Skeletal muscle tissue (tissue), 4 donors: Measurements from ENCODE around the gene DISP3. TPM values are rescaled to one million over a fixed set of nuclear protein-coding genes. Genes with fewer than 3 reads are reported as not detected.

ENCODE experiments used
- H3K27ac ChIP-seq: one replicate; pipeline ENCODE4 v1.7.0; 2013; ENCODE audit warnings: mild to moderate bottlenecking, low read depth, low read length, inconsistent platforms
- H3K27me3 ChIP-seq, 3 donors: one replicate each; pipeline ENCODE4 v1.7.0; 2013; ENCODE audit warnings: low read length in 3 of 3; ENCODE audit not compliant: control insufficient read depth in 3 of 3, insufficient read depth in 3 of 3
- H3K36me3 ChIP-seq, 3 donors: one replicate each; pipeline ENCODE4 v1.7.0; 2013; ENCODE audit warnings: low read length in 3 of 3; ENCODE audit not compliant: control insufficient read depth in 3 of 3, insufficient read depth in 3 of 3
- H3K4me1 ChIP-seq, 3 donors: one replicate each; pipeline ENCODE4 v1.7.0; 2013; ENCODE audit warnings: low read length in 3 of 3, mild to moderate bottlenecking in 3 of 3; ENCODE audit not compliant: control insufficient read depth in 3 of 3, insufficient read depth in 3 of 3
- H3K4me3 ChIP-seq, 3 donors: one replicate each; pipeline ENCODE4 v1.7.0; 2013; ENCODE audit warnings: low read length in 3 of 3
- H3K9ac ChIP-seq, 3 donors: one replicate each; pipeline ENCODE4 v1.7.0; 2013; ENCODE audit warnings: low read length in 3 of 3, mild to moderate bottlenecking in 3 of 3, moderate library complexity in 2 of 3, low read depth in 1 of 3
- H3K9me3 ChIP-seq, 3 donors: one replicate each; pipeline ENCODE4 v1.7.0; 2013; ENCODE audit warnings: low read length in 3 of 3; ENCODE audit not compliant: control insufficient read depth in 3 of 3
- total RNA-seq: library from RNA; depleted of rRNA; stranded (reverse); fragments of >200 nt; gene quantifications from one replicate; pipeline ENCODE4 v1.2.3, GENCODE V29; 2014
- donor health status: Osteomylitis.

Gene DISP3
- total RNA-seq, 1 donor from 2014 or later, result not detected

DNA sequence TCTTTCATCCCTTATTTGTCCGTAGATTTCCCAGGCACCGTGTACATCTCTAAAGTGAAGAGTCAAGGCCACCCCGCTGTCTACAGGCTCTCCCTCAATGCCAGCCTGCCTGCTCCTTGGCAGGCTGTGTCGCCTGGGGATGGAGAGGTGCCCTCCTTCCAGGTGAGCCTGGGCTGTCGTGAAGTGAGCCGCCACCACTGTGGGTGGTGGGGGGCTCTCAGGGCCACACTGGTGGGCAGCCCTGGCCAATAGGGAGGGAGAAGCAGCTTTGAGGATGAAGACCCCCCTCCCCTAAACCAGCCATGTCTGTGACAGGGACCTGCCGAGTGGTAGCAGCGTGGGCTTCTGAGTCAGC, 46.2 kb downstream of the DISP3 start:
- Histone ChIP-seq H3K9me3 (no peaks in the 10 kb centered on the region), H3K27ac (no peak overlapping the region), H3K9ac (no peak overlapping the region), H3K36me3 (no peaks in the 10 kb centered on the region), H3K4me1 (no peaks in the 10 kb centered on the region), H3K4me3 (no peak overlapping the region), H3K27me3 (peaks cover 0 to 4% (median 0%) of the 10 kb centered on the region in 3 donors)

DNA sequence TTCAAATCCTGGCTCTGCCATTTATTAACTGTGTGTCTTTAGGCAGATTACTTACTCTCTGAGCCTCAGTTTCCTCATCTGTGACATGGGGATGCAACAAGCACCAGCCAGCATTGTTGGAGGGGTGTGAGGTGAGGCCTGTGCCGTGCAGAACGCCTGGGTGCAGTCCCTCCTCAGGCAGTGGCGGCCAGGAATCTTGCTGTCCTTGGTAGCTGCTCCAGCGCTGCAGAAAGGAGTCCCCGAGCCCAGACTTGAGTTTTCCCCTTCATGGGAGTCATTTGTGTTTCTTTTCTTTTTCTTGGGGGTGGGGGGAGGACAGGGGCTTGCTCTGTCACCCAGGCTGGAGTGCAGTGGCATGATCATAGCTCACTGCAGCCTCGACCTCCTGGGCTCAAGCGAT, 46.6 kb downstream of the DISP3 start:
- no peak overlapping the region for H3K9ac ChIP-seq
- peaks cover 0 to 5% (median 3%) of the 10 kb centered on the region in 3 donors for H3K27me3 ChIP-seq
- no peaks in the 10 kb centered on the region for H3K36me3 ChIP-seq
- H3K27ac ChIP-seq, result no peak overlapping the region
- no peaks in the 10 kb centered on the region for H3K9me3 ChIP-seq
- H3K4me1 ChIP-seq, result no peaks in the 10 kb centered on the region
- no peak overlapping the region for H3K4me3 ChIP-seq

DNA sequence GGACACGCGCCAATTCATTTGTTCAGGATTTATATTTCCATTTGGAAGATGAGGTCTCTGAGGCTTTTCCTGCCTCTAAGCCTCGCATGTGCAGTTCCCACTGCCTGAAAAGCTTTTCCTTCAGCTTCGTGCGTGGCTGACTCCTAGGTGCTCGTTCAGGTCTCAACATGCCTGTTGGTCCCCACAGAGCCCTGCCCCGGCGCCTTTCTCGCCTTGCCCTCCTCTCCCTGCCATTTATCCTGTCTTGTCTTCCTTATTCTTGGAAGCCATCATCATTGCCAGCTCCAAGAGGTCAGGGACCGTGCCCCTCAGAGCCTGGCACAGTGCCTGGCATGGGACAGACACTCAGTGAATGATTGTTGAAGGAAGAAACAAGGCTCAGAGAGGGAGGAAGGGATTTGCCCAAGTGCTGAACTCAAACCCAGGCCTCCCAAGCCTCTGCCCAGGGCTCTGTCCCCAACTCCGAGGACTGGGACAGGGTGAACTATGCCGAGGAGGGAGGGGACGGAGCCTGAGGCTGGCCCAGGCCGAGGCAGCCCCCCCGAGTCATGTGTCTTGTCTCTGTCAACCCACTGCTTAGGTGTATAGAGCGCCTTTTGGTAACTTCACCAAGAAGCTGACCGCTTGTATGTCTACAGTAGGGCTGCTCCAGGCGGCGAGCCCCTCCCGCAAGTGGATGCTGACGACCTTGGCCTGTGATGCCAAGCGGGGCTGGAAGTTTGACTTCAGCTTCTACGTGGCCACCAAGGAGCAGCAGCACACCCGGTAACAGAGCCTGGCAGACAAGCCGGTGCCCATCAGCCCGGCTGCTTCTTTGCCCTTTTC, 47.3 kb downstream of the DISP3 start:
- no peaks in the 10 kb centered on the region for H3K9me3 ChIP-seq
- H3K9ac ChIP-seq, result no peak overlapping the region
- H3K4me1 ChIP-seq, result no peaks in the 10 kb centered on the region
- H3K4me3 ChIP-seq, result no peak overlapping the region
- no peak overlapping the region for H3K27ac ChIP-seq
- peaks cover 0 to 11% (median 9%) of the 10 kb centered on the region in 3 donors for H3K27me3 ChIP-seq
- no peaks in the 10 kb centered on the region for H3K36me3 ChIP-seq

DNA sequence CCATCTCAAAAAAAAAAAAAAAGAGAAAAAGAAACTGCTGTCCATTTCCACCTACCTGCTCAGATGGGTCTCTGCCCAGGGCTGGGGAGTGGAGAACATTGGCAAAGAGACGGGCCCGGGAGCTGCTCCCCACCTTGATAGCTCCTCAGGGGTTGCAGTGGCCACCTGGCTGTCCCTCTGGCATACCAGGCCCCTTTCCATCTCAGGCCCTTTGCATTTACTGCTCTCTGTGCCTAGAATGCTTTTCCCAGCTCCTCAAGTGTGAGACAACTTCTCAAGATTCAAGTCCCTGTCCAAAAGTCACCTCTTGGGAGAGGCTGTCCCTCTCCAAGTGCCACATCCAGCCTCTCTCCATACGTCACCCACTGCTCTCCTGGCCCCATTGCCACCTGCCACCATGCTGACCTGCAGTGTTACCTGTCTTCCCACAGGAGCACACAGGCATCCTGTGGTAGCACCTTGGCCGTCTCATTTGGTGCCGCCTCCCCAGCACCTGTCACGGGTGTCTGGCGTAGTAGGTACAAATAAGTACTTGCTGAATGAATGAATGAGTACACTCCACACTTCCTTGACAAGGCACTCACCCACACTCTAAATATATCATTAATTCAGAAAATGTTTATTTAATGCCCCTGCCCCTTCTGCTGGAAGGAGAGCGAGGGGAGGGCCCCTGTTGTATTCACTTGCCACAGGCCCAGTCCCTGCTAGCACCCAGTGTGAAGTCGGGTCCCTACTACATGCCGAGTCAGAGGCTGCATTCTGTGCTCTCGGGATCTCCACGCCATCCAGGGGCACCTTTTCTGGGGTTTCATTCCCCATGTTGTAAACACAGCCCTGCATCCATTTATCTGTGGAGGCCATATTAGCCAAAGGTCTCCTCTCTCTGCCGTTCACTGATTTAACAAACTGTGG, 48.8 kb downstream of the DISP3 start:
- Histone ChIP-seq H3K27me3 (peaks cover 2 to 16% (median 14%) of the 10 kb centered on the region in 3 donors), H3K9ac (no peak overlapping the region), H3K4me3 (no peak overlapping the region)

DNA sequence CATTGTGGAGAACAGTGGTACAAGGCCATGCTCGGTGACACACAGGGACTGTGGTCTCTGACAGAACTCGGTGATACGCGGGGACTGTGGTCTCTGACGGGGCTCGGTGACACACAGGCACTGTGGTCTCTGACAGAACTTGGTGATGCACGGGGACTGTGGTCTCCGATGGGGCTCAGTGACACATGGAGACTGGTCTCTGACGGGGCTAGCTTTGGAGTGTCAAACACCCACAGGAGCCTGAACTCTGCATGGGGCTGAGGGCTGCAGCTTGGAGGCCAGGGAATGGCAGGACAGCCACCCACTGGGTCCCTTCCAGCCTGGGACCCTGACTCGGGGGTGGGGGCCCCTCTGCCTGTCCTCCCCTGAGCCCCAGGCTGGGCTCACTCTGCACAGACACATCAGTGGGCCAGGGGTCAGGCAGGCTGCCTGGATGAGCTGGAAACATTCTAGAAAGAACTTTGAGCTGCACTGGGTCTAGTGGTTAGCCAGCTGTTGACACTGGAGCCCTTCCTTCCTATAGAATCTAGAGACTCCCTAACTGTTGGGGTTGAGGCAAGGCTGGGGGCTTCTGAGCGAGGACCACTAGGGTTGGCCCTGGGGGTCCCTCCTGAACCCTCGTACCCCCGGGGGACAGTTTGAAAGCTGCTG, 49.8 kb downstream of the DISP3 start:
- H3K36me3 ChIP-seq, result no peaks in the 10 kb centered on the region
- H3K27ac ChIP-seq, result no peak overlapping the region
- H3K4me1 ChIP-seq, result no peaks in the 10 kb centered on the region
- peaks cover 2 to 16% (median 14%) of the 10 kb centered on the region in 3 donors for H3K27me3 ChIP-seq
- no peak overlapping the region for H3K9ac ChIP-seq
- no peak overlapping the region for H3K4me3 ChIP-seq
- no peaks in the 10 kb centered on the region for H3K9me3 ChIP-seq

More for the DNA sequence above, 48.8 kb downstream of the DISP3 start:
- no peak overlapping the region for H3K27ac ChIP-seq
- no peaks in the 10 kb centered on the region for H3K36me3 ChIP-seq
- no peaks in the 10 kb centered on the region for H3K9me3 ChIP-seq
- H3K4me1 ChIP-seq, result no peaks in the 10 kb centered on the region

DNA sequence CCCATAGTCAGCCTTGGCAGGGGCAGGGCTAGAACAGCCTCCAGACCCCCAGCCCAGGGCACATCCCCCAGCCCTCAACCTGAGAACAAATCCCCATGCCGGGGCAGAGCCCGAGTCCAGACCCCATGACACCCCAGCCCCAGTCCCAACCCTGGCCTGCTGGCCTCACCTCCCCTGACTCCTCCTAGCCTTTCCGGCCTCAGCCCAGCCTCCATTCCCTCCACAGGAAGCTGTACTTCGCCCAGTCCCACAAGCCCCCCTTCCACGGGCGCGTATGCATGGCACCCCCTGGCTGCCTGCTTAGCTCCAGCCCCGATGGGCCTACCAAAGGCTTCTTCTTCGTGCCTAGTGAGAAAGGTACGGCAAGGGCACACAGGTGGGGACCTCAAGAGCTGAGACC, 50.4 kb downstream of the DISP3 start:
- H3K4me1 ChIP-seq, result no peaks in the 10 kb centered on the region
- H3K27ac ChIP-seq, result no peak overlapping the region
- H3K36me3 ChIP-seq, result no peaks in the 10 kb centered on the region
- no peaks in the 10 kb centered on the region for H3K9me3 ChIP-seq
- H3K27me3 ChIP-seq, result peaks cover 2 to 16% (median 14%) of the 10 kb centered on the region in 3 donors
- H3K9ac ChIP-seq, result no peak overlapping the region
- no peak overlapping the region for H3K4me3 ChIP-seq

DNA sequence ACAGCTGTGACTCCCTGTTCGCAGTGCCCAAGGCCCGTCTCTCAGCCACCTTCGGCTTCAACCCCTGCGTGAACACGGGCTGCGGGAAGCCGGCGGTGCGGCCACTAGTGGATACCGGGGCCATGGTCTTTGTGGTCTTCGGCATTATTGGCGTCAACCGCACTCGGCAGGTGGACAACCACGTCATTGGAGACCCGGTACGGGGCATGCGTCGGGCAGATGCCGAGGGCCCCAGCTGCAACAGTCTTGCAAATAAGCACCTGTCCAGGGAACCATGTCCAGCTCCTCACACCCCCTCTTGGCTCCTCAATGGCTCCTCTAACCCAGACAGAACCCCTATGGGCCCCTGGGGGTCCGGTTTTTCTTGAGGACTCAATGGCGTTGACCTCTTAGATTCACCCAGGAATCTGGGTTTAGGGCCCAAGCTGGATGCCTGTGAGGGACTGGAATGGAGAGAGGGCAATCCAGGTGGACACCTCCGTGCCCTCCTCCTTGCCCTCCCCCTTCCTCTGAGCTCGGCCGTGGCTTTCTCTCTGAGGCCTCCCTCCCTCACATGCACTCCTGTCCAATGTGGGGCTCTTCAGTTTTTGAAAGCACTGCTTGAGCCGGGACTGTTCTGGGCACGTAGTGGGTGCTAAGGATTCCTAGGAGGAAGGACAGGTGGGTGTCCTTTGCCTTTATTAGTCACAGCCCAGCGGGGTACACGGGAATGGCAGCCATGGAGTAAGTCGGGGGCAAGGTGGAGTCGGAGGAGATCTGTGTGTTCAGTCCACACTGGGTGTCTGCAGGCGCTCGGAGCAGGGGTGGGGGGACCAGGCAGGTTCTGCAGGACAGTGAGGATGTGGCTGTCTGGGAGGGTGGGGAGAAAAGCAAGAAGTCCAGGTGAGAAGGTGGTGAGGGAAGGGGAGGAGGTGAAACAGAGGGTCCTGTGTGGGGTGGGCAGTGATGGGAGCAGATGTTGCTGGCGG, 51.1 kb downstream of the DISP3 start:
- Histone ChIP-seq H3K4me3 (no peak overlapping the region), H3K36me3 (no peaks in the 10 kb centered on the region), H3K27me3 (peaks cover 2 to 19% (median 14%) of the 10 kb centered on the region in 3 donors), H3K4me1 (no peaks in the 10 kb centered on the region), H3K27ac (no peak overlapping the region), H3K9me3 (no peaks in the 10 kb centered on the region), H3K9ac (no peak overlapping the region)

DNA sequence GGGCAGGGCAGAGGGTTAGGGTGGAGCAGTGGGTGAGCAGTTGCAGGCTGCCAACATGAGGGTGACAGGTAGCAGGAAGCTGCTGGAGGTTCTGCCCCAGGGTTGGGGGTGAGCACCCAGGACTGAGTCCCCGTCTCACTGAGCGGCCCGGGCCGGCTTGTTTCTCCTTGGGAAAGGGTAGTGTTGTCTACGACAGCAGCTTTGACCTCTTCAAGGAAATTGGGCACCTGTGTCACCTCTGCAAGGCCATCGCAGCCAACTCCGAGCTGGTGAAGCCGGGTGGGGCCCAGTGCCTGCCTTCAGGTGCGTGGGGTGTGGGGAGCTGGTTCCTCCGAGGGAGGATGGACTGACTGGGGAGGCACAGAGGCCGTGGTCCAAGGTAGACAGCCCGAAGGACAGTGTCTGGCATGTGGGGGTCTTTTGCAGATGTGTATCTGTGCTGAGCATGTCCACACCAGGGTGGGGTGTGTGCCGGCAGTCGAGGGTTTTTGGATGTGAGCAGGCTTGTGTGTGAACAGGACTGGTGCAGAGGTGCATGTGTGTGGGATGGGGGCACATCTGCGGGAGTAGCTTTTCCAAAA, 51.9 kb downstream of the DISP3 start:
- no peaks in the 10 kb centered on the region for H3K4me1 ChIP-seq
- H3K27ac ChIP-seq, result no peak overlapping the region
- no peaks in the 10 kb centered on the region for H3K9me3 ChIP-seq
- H3K9ac ChIP-seq, result no peak overlapping the region
- H3K36me3 ChIP-seq, result no peaks in the 10 kb centered on the region
- no peak overlapping the region for H3K4me3 ChIP-seq
- H3K27me3 ChIP-seq, result peaks cover 2 to 24% (median 17%) of the 10 kb centered on the region in 3 donors
